DOHH2 (cell line): ENCODE results near the gene CFAP53.

Experiments used
- H3F3A ChIP-seq: fragments of 200-600 bp; sonication (generic), shearing (Covaris generic); 2 replicates; pipeline ENCODE4 v1.6.0; 2016; ENCODE audit warnings: antibody characterized with exemption, mild to moderate bottlenecking; ENCODE audit not compliant: control insufficient read depth, insufficient read depth
- H3K27ac ChIP-seq: fragments of 200-600 bp; sonication (generic); 2 replicates; pipeline ENCODE4 v1.5.1; 2014; ENCODE audit warnings: low read depth, mild to moderate bottlenecking, low read length, moderate library complexity
- H3K27me3 ChIP-seq: fragments of 200-600 bp; sonication (generic); 2 replicates; pipeline ENCODE4 v1.6.1; 2014; ENCODE audit warnings: mild to moderate bottlenecking, low read length, mixed read lengths; ENCODE audit not compliant: control insufficient read depth
- H3K36me3 ChIP-seq: fragments of 200-600 bp; sonication (generic); 2 replicates; pipeline ENCODE4 v1.6.1; 2014; ENCODE audit warnings: mild to moderate bottlenecking, low read length, moderate library complexity, mixed read lengths; ENCODE audit not compliant: control insufficient read depth
- H3K4me1 ChIP-seq: fragments of 200-600 bp; sonication (generic); 2 replicates; pipeline ENCODE4 v1.6.1; 2014; ENCODE audit warnings: mild to moderate bottlenecking, low read length, mixed read lengths; ENCODE audit not compliant: control insufficient read depth
- H3K4me2 ChIP-seq: fragments of 200-600 bp; sonication (generic); 2 replicates; pipeline ENCODE4 v1.6.0; 2014; ENCODE audit warnings: mild to moderate bottlenecking, low read length, moderate library complexity
- H3K4me3 ChIP-seq: fragments of 200-600 bp; sonication (generic); 2 replicates; pipeline ENCODE4 v1.5.1; 2014; ENCODE audit warnings: mild to moderate bottlenecking, low read length, mixed read lengths
- H3K79me2 ChIP-seq: fragments of 200-600 bp; sonication (generic); 2 replicates; pipeline ENCODE4 v1.6.1; 2014; ENCODE audit warnings: mild to moderate bottlenecking, low read length, mixed read lengths; ENCODE audit not compliant: control insufficient read depth
- H3K9me2 ChIP-seq: fragments of 200-600 bp; sonication (generic); replicated peaks from 2 replicates; pipeline ENCODE4 v1.6.1; 2014; ENCODE audit warnings: mild to moderate bottlenecking, low read length, mixed read lengths; ENCODE audit not compliant: control insufficient read depth
- H3K9me3 ChIP-seq: fragments of 200-600 bp; sonication (generic); 2 replicates; pipeline ENCODE4 v1.6.1; 2014; ENCODE audit warnings: antibody characterized with exemption, low read length, mixed read lengths; ENCODE audit not compliant: control insufficient read depth, insufficient read depth
- H4K20me1 ChIP-seq: fragments of 200-600 bp; sonication (generic); 2 replicates; pipeline ENCODE4 v1.6.0; 2014; ENCODE audit warnings: low read depth, mild to moderate bottlenecking, antibody characterized with exemption, low read length, moderate library complexity; ENCODE audit not compliant: control insufficient read depth, insufficient read depth
- EZH2phosphoT487 ChIP-seq: fragments of 200-600 bp; sonication (generic); IDR thresholded peaks from 2 replicates; pipeline ENCODE4 v1.6.1; 2017; ENCODE audit warnings: borderline replicate concordance, mild to moderate bottlenecking, antibody characterized with exemption, low read length, moderate library complexity, mixed read lengths
- TF ChIP-seq, protein P1 (sequence below): fragments of 200-600 bp; sonication (generic); IDR thresholded peaks from one replicate; pipeline ENCODE4 v1.5.1; 2014; ENCODE audit warnings: antibody characterized with exemption, mild to moderate bottlenecking, low read depth, low read length; ENCODE audit not compliant: poor library complexity, severe bottlenecking

CFAP53 gene

GRCh38 chr18:50313031-50313607 is 46.8 kb upstream of the CFAP53 start:
- H3K27me3 ChIP-seq: no peaks in the 10 kb centered on the region
- no peaks in the 10 kb centered on the region for H3K9me2 ChIP-seq
- H3K4me2 ChIP-seq: peak overlapping the region; percentile 78
- H3F3A ChIP-seq: peaks cover 14% of the 10 kb centered on the region
- H3K27ac ChIP-seq: peak overlapping the region; percentile 68
- no peaks in the 10 kb centered on the region for H3K9me3 ChIP-seq
- no peaks in the 10 kb centered on the region for H3K79me2 ChIP-seq
- peak overlapping the region; percentile 55 for H3K4me3 ChIP-seq
- no peak for TF ChIP-seq EZH2phosphoT487
- TF ChIP-seq, protein P1, sequence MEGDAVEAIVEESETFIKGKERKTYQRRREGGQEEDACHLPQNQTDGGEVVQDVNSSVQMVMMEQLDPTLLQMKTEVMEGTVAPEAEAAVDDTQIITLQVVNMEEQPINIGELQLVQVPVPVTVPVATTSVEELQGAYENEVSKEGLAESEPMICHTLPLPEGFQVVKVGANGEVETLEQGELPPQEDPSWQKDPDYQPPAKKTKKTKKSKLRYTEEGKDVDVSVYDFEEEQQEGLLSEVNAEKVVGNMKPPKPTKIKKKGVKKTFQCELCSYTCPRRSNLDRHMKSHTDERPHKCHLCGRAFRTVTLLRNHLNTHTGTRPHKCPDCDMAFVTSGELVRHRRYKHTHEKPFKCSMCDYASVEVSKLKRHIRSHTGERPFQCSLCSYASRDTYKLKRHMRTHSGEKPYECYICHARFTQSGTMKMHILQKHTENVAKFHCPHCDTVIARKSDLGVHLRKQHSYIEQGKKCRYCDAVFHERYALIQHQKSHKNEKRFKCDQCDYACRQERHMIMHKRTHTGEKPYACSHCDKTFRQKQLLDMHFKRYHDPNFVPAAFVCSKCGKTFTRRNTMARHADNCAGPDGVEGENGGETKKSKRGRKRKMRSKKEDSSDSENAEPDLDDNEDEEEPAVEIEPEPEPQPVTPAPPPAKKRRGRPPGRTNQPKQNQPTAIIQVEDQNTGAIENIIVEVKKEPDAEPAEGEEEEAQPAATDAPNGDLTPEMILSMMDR: no peak
- no peaks in the 10 kb centered on the region for H4K20me1 ChIP-seq
- peaks cover 62% of the 10 kb centered on the region for H3K4me1 ChIP-seq
- no peaks in the 10 kb centered on the region for H3K36me3 ChIP-seq

- TF ChIP-seq EZH2phosphoT487: no peak
- TF ChIP-seq, protein P1: no peak
- Histone ChIP-seq H3K27me3 (no peaks in the 10 kb centered on the region), H3K9me2 (no peaks in the 10 kb centered on the region), H3K27ac (peak overlapping the region; percentile 68), H3K4me3 (peak overlapping the region; percentile 60), H4K20me1 (no peaks in the 10 kb centered on the region), H3K4me2 (peak overlapping the region; percentile 78), H3K4me1 (peaks cover 66% of the 10 kb centered on the region), H3K36me3 (no peaks in the 10 kb centered on the region), H3K79me2 (no peaks in the 10 kb centered on the region), H3F3A (peaks cover 14% of the 10 kb centered on the region), H3K9me3 (no peaks in the 10 kb centered on the region)
These were observed 46.2 kb upstream of the CFAP53 start for GRCh38 chr18:50312296-50313030.

DNA sequence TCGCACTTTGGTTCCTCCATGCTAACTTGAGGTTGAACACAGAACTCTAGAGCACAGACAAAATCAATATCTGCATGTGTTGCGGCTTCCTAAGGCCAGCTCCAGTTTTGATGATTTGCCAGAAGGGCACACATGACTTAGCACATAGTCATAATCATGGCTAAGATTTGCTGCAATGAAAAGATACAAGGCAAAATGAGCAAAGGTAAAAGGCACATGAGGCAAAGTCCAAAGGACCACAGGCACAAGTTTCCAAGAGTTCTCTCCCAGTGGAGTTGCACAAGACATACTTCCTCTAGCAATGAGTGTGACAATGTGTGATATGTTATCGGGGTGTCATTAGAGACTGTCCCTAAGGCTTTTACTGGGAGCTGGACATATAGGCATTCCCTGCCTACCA is 45.4 kb upstream of the CFAP53 start:
- H3K9me3 ChIP-seq: no peaks in the 10 kb centered on the region
- TF ChIP-seq EZH2phosphoT487: no peak
- TF ChIP-seq, protein P1: no peak
- H3K27me3 ChIP-seq: no peaks in the 10 kb centered on the region
- no peak overlapping the region for H3K4me3 ChIP-seq
- no peaks in the 10 kb centered on the region for H3K36me3 ChIP-seq
- no peak overlapping the region for H3K27ac ChIP-seq
- H3K79me2 ChIP-seq: no peaks in the 10 kb centered on the region
- H4K20me1 ChIP-seq: no peaks in the 10 kb centered on the region
- H3K9me2 ChIP-seq: no peaks in the 10 kb centered on the region
- H3K4me2 ChIP-seq: no peak overlapping the region
- H3F3A ChIP-seq: peaks cover 14% of the 10 kb centered on the region
- peaks cover 72% of the 10 kb centered on the region for H3K4me1 ChIP-seq
